Glutamatergic neuron (in vitro differentiated cells): Measurements from ENCODE around the gene KIR2DL3. TPM values are rescaled to one million over a fixed set of nuclear protein-coding genes. Genes with fewer than 3 reads are reported as not detected.
"Not testable (repeated sequence)": the region's sequence is repeated elsewhere in the genome, so short reads cannot be mapped to it uniquely, and the experiment has no call there.

Experiments used
- DNase-seq: peaks from one replicate; pipeline ENCODE4 v3.0.0; 2022
- H3K27ac Mint-ChIP-seq: one replicate; pipeline ENCODE4 v1.8.0; 2020; ENCODE audit warnings: mild to moderate bottlenecking, mixed read lengths, inconsistent platforms; ENCODE audit not compliant: unreplicated experiment
- H3K27me3 Mint-ChIP-seq: one replicate; pipeline ENCODE4 v1.8.0; 2020; ENCODE audit warnings: mild to moderate bottlenecking, moderate library complexity, mixed read lengths, inconsistent platforms; ENCODE audit not compliant: unreplicated experiment
- H3K36me3 Mint-ChIP-seq: one replicate; pipeline ENCODE4 v1.8.0; 2020; ENCODE audit warnings: mild to moderate bottlenecking, mixed read lengths, inconsistent platforms; ENCODE audit not compliant: unreplicated experiment
- H3K4me1 Mint-ChIP-seq: one replicate; pipeline ENCODE4 v1.8.0; 2020; ENCODE audit warnings: mild to moderate bottlenecking, low read depth, mixed read lengths, inconsistent platforms; ENCODE audit not compliant: unreplicated experiment
- H3K4me3 Mint-ChIP-seq: one replicate; pipeline ENCODE4 v1.8.0; 2020; ENCODE audit warnings: mild to moderate bottlenecking, mixed read lengths, inconsistent platforms; ENCODE audit not compliant: unreplicated experiment
- H3K9me3 Mint-ChIP-seq: one replicate; pipeline ENCODE4 v1.8.0; 2020; ENCODE audit warnings: mild to moderate bottlenecking, moderate library complexity, mixed read lengths, inconsistent platforms; ENCODE audit not compliant: unreplicated experiment
- CTCF ChIP-seq: fragments of 200-600 bp; sonication (generic); IDR thresholded peaks from one replicate; pipeline ENCODE4 v1.5.0; 2021; ENCODE audit not compliant: partially characterized antibody, unreplicated experiment
- long read RNA-seq: library from polyadenylated mRNA; unstranded; transcript quantifications from one replicate; pipeline ENCODE4 v2.0.0, GENCODE V29; 2020; ENCODE audit not compliant: unreplicated experiment
- total RNA-seq: library from RNA; stranded (reverse); fragmentation: NEBNext Ultra II Directional; extraction: Animal tissue kit (Norgen Biotek cat#: 25700); gene quantifications from one replicate; pipeline ENCODE4 v1.2.1, GENCODE V29; 2021; ENCODE audit not compliant: unreplicated experiment

The KIR2DL3 gene
- not detected for total RNA-seq
- long read RNA-seq = 0 reads

GRCh38 chr19:54738306-54738705 lies at the start of gene KIR2DL3:
KIR2DL3 (plus strand) TSS chr19:54738513; CDS start chr19:54738546, 33 bp downstream.
- H3K27me3 Mint-ChIP-seq, H3K4me3 Mint-ChIP-seq, DNase-seq, H3K27ac Mint-ChIP-seq, H3K36me3 Mint-ChIP-seq, H3K4me1 Mint-ChIP-seq: not testable (repeated sequence)
- H3K9me3 Mint-ChIP-seq = peaks cover 22% of the 10 kb centered on the region

GRCh38 chr19:54691582-54692297 lies 46.6 kb upstream of the KIR2DL3 start:
- peaks cover 8% of the 10 kb centered on the region for H3K9me3 Mint-ChIP-seq

GRCh38 chr19:54692298-54692615 lies 46.1 kb upstream of the KIR2DL3 start:
- Mint-ChIP-seq H3K9me3 (peaks cover 8% of the 10 kb centered on the region), H3K4me3 (no peak overlapping the region), H3K4me1 (no peaks in the 10 kb centered on the region), H3K36me3 (no peaks in the 10 kb centered on the region), H3K27me3 (peaks cover 2% of the 10 kb centered on the region), H3K27ac (no peak overlapping the region)
- TF ChIP-seq CTCF = no peak
- DNase-seq = no peak

More at GRCh38 chr19:54691582-54692297, 46.6 kb upstream of the KIR2DL3 start:
- Mint-ChIP-seq H3K4me3 (no peak overlapping the region), H3K27me3 (peaks cover 2% of the 10 kb centered on the region), H3K4me1 (no peaks in the 10 kb centered on the region), H3K27ac (no peak overlapping the region), H3K36me3 (no peaks in the 10 kb centered on the region)
- no peak for TF ChIP-seq CTCF
- DNase-seq = no peak

GRCh38 chr19:54694648-54695047 lies 43.7 kb upstream of the KIR2DL3 start:
- H3K36me3 Mint-ChIP-seq = peaks cover 4% of the 10 kb centered on the region
- no peaks in the 10 kb centered on the region for H3K4me1 Mint-ChIP-seq
- no peak for TF ChIP-seq CTCF
- no peak overlapping the region for H3K4me3 Mint-ChIP-seq
- no peak overlapping the region for H3K27ac Mint-ChIP-seq
- H3K27me3 Mint-ChIP-seq = peaks cover 3% of the 10 kb centered on the region
- DNase-seq = no peak
- peaks cover 13% of the 10 kb centered on the region for H3K9me3 Mint-ChIP-seq

- H3K4me3 Mint-ChIP-seq = no peak overlapping the region
- H3K4me1 Mint-ChIP-seq = no peaks in the 10 kb centered on the region
- no peak for TF ChIP-seq CTCF
- peaks cover 18% of the 10 kb centered on the region for H3K9me3 Mint-ChIP-seq
- H3K36me3 Mint-ChIP-seq = peaks cover 5% of the 10 kb centered on the region
- DNase-seq = no peak
- H3K27ac Mint-ChIP-seq = no peak overlapping the region
- peaks cover 3% of the 10 kb centered on the region for H3K27me3 Mint-ChIP-seq
These were observed 42.2 kb upstream of the KIR2DL3 start for GRCh38 chr19:54696117-54696548.
